HuH-7.5 (cell line): Measurements from ENCODE around the gene HNRNPLL.
"Not testable (repeated sequence)": the region's sequence is repeated elsewhere in the genome, so short reads cannot be mapped to it uniquely, and the experiment has no call there.

Source experiments
- DNase-seq: peaks from one replicate; pipeline ENCODE4 v3.0.0; 2011; ENCODE audit warnings: low spot score

Gene HNRNPLL

GRCh38 chr2:38619458-38620164, 16.9 kb upstream of the HNRNPLL start:
- no peak for DNase-seq

- no peak for DNase-seq
Measured at GRCh38 chr2:38617301-38617700, 14.6 kb upstream of the HNRNPLL start.

GRCh38 chr2:38615237-38615636, 12.5 kb upstream of the HNRNPLL start:
- no peak for DNase-seq

- DNase-seq, result no peak
Measured at GRCh38 chr2:38613849-38614213, 11.1 kb upstream of the HNRNPLL start.

GRCh38 chr2:38613126-38613848, 10.6 kb upstream of the HNRNPLL start:
- no peak for DNase-seq

- no peak for DNase-seq
Measured at GRCh38 chr2:38610851-38611801, 8.4 kb upstream of the HNRNPLL start.

GRCh38 chr2:38609246-38609645, 6.5 kb upstream of the HNRNPLL start:
- not testable (repeated sequence) for DNase-seq

GRCh38 chr2:38608755-38609154, 6.0 kb upstream of the HNRNPLL start:
- DNase-seq, result no peak

- no peak for DNase-seq
Measured at GRCh38 chr2:38605298-38605830, 2.6 kb upstream of the HNRNPLL start.

- no peak for DNase-seq
Measured at GRCh38 chr2:38603402-38604290, 918 bp upstream of the HNRNPLL start.

- no peak for DNase-seq
Measured at GRCh38 chr2:38602136-38602731, 494 bp downstream of the HNRNPLL start.

GRCh38 chr2:38601463-38602135, 1.1 kb downstream of the HNRNPLL start:
- DNase-seq, result no peak

- DNase-seq, result no peak
Measured at GRCh38 chr2:38600921-38601455, 1.7 kb downstream of the HNRNPLL start.

- no peak for DNase-seq
Measured at GRCh38 chr2:38600242-38600891, 2.4 kb downstream of the HNRNPLL start.

- DNase-seq, result no peak
Measured at GRCh38 chr2:38599706-38600105, 3.0 kb downstream of the HNRNPLL start.

GRCh38 chr2:38598991-38599295, 3.8 kb downstream of the HNRNPLL start:
- no peak for DNase-seq

- DNase-seq, result no peak
Measured at GRCh38 chr2:38598200-38598990, 4.3 kb downstream of the HNRNPLL start.

- DNase-seq, result no peak
Measured at GRCh38 chr2:38597115-38597514, 5.6 kb downstream of the HNRNPLL start.

- no peak for DNase-seq
Measured at GRCh38 chr2:38596229-38596628, 6.5 kb downstream of the HNRNPLL start.
